K562 treated with DMSO at 1 percent for 48 hours (cell line): Measurements from ENCODE around the gene MAGEA9B. TPM values are rescaled to one million over a fixed set of nuclear protein-coding genes. Genes with fewer than 3 reads are reported as not detected.

Experiments
- total RNA-seq: library from RNA; unstranded; fragments of 300-600 nt; gene quantifications from 2 replicates; pipeline ENCODE4 v1.2.3, GENCODE V29; 2022; ENCODE audit warnings: low replicate concordance; ENCODE audit errors: extremely low read depth

The MAGEA9B gene, protein sequence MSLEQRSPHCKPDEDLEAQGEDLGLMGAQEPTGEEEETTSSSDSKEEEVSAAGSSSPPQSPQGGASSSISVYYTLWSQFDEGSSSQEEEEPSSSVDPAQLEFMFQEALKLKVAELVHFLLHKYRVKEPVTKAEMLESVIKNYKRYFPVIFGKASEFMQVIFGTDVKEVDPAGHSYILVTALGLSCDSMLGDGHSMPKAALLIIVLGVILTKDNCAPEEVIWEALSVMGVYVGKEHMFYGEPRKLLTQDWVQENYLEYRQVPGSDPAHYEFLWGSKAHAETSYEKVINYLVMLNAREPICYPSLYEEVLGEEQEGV
- not detected in 2 replicates for total RNA-seq

DNA sequence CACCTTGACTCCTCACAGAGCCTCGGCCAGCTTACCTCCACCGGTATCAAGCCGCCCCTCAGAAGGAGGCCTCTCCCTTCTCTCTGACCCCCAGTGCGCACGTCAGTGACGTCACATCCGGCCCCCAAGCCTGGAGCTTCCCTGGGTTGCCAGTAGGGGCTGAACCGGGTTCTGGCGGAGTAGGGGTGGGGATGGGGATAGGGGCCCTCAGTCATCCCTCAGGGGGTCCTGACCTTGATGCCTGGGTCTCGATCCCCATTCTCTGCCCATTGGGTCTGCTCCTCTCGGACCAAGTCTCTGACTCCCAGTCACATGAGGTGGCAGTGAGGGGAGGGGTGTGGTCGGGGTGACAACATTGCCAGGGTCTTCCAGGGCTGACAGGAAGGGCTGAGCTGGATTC lies at the start of gene MAGEA9B:
MAGEA9B (minus strand) TSS at position 101 of the 400 bp plus-strand sequence. CDS start 4,280 bp downstream, outside the sequence.

DNA sequence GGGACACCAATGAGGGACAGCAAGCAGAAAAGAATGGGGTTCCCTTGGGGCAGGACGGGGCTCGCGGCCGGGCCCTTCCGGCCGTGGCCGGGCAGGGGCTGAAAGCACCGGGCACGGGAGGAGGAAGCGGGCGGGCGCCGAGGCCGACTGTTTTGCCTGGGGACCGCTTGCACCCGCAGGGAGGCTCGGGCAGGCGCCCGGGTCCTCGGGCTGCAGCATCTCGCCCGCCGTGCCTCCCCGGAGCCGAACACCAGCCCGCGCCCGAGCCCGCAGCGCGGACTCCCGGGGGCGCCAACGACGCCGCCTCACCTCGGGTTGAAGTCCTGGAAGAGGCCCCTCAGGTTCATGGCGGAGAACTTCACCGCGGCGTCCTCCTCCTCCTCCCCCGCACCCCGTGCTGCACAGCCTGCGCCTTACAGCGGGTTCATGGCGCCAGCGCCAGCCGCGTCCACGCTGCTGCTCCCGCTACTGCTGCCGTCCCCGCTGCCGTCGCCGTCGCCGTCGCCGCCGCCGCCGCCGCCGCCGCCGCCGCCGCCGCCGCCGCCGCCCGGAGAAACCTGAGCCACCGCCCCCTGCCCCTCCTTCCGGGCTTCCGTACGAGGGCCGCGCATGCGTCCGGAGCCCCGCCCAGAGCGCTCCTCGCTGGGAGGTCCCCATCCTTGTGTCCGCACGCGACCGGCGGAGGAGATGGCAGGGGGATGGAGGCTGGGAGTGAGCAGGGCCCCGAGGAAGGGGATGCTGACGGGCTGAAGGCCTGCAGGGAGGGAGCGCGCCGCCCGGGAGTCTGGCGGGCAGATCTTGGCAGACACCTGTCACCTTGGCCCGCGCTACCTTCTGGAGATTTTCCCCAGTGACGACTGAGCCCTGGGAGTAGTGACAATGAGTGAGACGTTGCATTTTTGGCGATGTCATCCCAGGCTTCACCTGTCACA lies 44.2 kb upstream of the MAGEA9B start, which contains the start of gene TMEM185A:
TMEM185A (minus strand) TSS at position 559 of the 932 bp plus-strand sequence; CDS start at position 347, 212 bp downstream.

DNA sequence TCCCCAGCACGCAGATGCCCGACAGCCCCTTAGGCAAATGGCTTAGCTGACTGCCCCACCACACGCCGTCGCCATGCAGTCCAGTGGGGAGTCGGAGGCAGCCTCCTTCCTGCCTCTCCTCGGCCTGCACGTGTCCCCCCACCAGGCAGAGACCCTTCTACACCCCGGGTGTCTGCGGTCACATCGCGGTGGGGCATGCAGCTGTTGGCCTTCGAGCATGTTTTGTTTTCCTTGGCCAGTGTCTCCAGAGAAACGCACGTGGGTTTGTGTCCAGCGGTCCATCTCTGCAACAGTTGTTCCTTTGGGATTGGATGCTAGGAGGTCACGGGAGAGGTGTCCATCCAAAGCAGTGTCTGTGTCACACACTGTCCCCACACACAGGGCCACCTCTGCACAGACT lies 8.0 kb upstream of the MAGEA9B start, which contains the start of gene HSFX2:
HSFX2 (minus strand) TSS at position 101 of the 400 bp plus-strand sequence. CDS start 614 bp downstream, outside the sequence.

DNA sequence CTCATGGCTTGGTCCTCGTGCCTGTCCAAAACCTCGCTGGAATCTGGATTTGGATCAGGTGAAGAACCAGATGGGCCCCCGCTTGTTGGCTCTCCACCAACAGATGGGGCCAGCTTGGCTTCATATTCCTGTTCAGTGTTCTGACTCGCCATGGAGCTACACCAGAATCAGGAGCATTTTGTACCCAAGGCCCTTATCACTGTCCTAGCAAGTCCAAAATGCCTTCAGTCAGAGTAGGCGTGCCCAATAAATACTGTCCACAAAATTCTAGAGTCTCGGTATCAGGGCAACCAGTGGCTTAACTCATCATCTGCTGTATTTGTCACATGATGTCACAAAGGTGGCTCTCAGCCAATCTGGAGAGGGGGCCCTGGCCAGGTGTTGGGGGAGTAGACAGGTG lies 37.6 kb downstream of the MAGEA9B start, which contains the start of gene HSFX3:
HSFX3 (minus strand) TSS at position 224 of the 400 bp plus-strand sequence; CDS start at position 152, 72 bp downstream.

DNA sequence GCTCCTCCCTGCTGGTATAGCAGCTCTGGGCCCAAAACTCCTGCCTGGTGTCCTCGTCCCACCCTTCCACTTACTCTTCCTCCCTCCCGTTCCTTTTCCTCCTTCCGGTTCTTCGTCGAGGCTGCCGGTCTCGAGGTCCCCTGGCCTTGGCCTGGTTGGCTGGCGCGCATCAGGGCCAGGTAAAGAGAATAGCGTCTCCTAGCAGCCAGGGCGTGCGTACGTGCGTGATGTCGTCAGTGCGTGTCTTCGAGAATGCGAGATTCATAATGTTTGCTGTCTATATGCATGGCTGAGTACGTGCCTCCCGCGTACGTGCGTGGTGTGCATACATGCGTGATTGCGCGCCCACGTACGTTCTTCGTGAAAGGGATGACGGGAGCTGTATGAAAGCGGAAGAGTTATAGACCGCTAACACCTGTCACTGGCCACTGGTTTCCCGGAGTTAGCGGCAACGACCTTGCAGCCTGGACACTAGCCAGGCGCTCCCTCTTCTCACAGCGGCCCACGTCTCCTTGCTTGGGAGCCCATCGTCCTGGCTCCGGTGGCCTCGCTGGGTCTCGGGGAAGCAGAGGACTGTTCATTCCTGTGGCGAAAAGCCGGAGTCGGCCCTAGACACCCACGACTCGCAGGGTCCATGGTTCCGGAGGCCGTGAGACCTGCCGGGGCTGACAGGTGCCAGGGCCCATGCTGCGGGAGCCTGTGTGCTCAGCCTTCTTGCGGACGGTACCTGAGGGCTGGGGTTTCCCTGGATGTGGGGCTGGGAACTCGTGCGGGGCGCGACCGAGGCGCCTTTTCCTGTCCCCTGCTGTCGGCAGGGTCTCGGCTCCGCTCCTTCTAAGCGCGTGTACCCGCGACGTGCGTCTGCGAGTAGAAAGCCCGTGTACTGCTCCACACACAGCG lies 46.4 kb downstream of the MAGEA9B start, which contains the start of gene EOLA1:
EOLA1 (plus strand) TSS at position 392 of the 900 bp plus-strand sequence. CDS start 4,619 bp downstream, outside the sequence.

Other genes starting within 250 kb of the MAGEA9B start
- gene IDS, start 82.2 kb downstream of the MAGEA9B start, total RNA-seq = not detected in 2 replicates
- not detected in 2 replicates for gene EOLA1, start 46.4 kb downstream of the MAGEA9B start, total RNA-seq
- not detected in 2 replicates for gene HSFX3, start 37.5 kb downstream of the MAGEA9B start, total RNA-seq
- gene HSFX2, start 7.9 kb upstream of the MAGEA9B start, total RNA-seq = not detected in 2 replicates
- not detected in 2 replicates for gene TMEM185A, start 44.3 kb upstream of the MAGEA9B start, total RNA-seq
- not detected in 2 replicates for gene MAGEA11, start 124.6 kb upstream of the MAGEA9B start, total RNA-seq
- not detected in 2 replicates for gene HSFX1, start 186.6 kb upstream of the MAGEA9B start, total RNA-seq
- not detected in 2 replicates for gene MAGEA9, start 194.5 kb upstream of the MAGEA9B start, total RNA-seq